ENCODE data around the gene MTUS2. TPM values are rescaled to one million over a fixed set of nuclear protein-coding genes. Genes with fewer than 3 reads are reported as not detected.

The MTUS2 gene
- total RNA-seq, 2 donors from 2014 or later: 1.6 to 4.8 TPM

DNA sequence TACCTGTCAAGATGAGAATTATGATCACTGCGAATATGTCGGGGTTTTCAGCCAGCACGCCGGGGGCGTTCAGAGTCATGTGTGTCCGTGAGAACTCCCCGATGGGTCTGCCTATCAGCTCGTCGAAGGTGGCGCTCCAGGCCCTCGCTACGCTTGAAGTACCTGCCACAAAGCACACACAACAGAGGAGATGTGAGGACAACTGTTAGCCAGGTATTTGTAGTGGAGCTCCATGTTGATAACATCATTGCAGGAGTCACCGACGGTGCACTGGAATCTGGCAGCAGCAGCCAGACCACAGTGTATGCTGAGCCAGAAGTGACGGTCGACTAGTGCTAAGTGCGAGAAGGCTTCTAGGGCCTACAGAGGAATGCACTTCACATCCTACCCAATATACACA is 712.7 kb downstream of the MTUS2 start:
- intact Hi-C loops (cut with DNase I): no loop called here
- H3K27ac ChIP-seq: no peak overlapping the region

GRCh38 chr13:29534083-29534482 is 713.9 kb downstream of the MTUS2 start:
- no peak for DNase-seq (ENCODE audit: low spot score)
- Histone ChIP-seq H3K27me3 (replicated peaks; ENCODE audit: insufficient read depth) (no peaks in the 10 kb centered on the region), H3K4me3 (no peak overlapping the region), H3K27ac (no peak overlapping the region), H3K9me3 (no peaks in the 10 kb centered on the region), H3K36me3 (peaks cover 0 to 2% of the 10 kb centered on the region in 2 donors), H3K4me1 (replicated peaks) (no peaks in the 10 kb centered on the region)
- intact Hi-C loops (cut with DNase I): no loop called here
- 88% methylated on average over 4 of the region's 4 CpGs for WGBS
- TF ChIP-seq CTCF (IDR thresholded peaks at IDR 0.05) (no peak), POLR2A (IDR thresholded peaks at IDR 0.05) (no peak), POLR2AphosphoS5 (IDR thresholded peaks at IDR 0.05) (no peak)

More for the DNA sequence above, 712.7 kb downstream of the MTUS2 start:
- Histone ChIP-seq H3K4me1 (replicated peaks) (no peaks in the 10 kb centered on the region), H3K36me3 (peaks cover 0 to 2% of the 10 kb centered on the region in 2 donors), H3K27me3 (replicated peaks; ENCODE audit: insufficient read depth) (no peaks in the 10 kb centered on the region), H3K4me3 (no peak overlapping the region), H3K9me3 (no peaks in the 10 kb centered on the region)
- no peak for DNase-seq (ENCODE audit: low spot score)
- TF ChIP-seq POLR2AphosphoS5 (IDR thresholded peaks at IDR 0.05) (no peak), CTCF (IDR thresholded peaks at IDR 0.05) (no peak)
- 89% methylated on average over 17 of the region's 17 CpGs for WGBS

DNA sequence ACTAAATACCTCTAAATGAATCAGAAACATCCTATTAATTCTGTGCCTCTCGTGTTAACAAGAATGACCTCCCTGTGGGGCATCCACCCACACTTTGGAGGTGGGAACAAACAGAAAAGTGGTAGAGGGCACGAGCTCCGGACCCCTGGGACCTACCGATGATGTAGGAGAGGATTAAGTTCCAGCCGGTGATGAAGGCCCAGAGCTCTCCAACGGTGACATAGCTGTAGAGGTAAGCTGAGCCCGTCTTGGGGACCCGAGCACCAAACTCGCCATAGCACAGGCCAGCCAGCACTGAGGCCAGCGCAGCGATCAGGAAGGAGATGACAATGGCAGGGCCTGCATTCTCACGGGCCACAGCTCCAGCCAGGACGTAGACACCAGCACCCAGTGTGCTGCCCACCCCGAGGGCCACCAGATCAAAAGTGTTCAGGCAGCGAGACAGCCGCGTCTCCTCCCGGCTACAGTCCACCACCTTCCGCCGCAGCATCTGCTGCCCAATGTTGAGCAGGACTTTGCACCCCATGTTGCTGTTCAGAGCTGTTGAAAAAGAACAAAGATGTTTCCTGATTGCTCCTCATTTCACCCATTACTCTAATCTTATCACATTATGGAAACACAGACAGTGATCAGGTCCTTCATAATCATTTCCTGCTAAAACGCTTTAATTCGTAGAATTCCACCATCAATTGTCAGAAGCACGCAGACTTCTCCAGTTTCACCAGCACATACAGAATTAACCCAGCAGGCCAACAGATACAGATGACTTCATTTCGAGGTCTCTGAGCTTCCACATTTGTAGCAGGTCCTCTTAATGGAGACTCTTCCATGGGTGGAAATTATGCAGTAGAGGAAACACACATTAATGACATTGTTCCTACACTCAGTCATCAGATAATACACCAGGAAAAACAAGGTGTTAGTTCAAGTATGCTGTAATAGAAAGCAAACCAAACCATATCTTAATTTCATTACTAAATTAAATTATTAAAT is 715.8 kb downstream of the MTUS2 start:
- Histone ChIP-seq H3K4me1 (replicated peaks) (peaks cover 4% of the 10 kb centered on the region), H3K27me3 (replicated peaks; ENCODE audit: insufficient read depth) (no peaks in the 10 kb centered on the region), H3K4me3 (no peak overlapping the region), H3K9me3 (no peaks in the 10 kb centered on the region), H3K36me3 (no peaks in the 10 kb centered on the region), H3K27ac (no peak overlapping the region)
- intact Hi-C loops (cut with DNase I): no loop called here
- DNase-seq (ENCODE audit: low spot score): no peak
- no peak for TF ChIP-seq POLR2A (IDR thresholded peaks at IDR 0.05)
- TF ChIP-seq CTCF (IDR thresholded peaks at IDR 0.05): no peak
- TF ChIP-seq POLR2AphosphoS5 (IDR thresholded peaks at IDR 0.05): no peak
- WGBS: 96% methylated on average over 24 of the region's 24 CpGs

- intact Hi-C loops (cut with DNase I): no loop called here
- Histone ChIP-seq H3K27me3 (replicated peaks; ENCODE audit: insufficient read depth) (no peaks in the 10 kb centered on the region), H3K9me3 (no peaks in the 10 kb centered on the region), H3K36me3 (no peaks in the 10 kb centered on the region), H3K27ac (no peak overlapping the region), H3K4me3 (no peak overlapping the region), H3K4me1 (replicated peaks) (peaks cover 4% of the 10 kb centered on the region)
- 95% methylated on average over 6 of the region's 7 CpGs for WGBS
- TF ChIP-seq POLR2A (IDR thresholded peaks at IDR 0.05) (no peak), CTCF (IDR thresholded peaks at IDR 0.05) (no peak), POLR2AphosphoS5 (IDR thresholded peaks at IDR 0.05) (no peak)
- no peak for DNase-seq (ENCODE audit: low spot score)
Observed at GRCh38 chr13:29536853-29537252, 716.7 kb downstream of the MTUS2 start.
